Renal pelvis (tissue), 3 donors: ENCODE results near the gene RCCD1. TPM values are rescaled to one million over a fixed set of nuclear protein-coding genes. Genes with fewer than 3 reads are reported as not detected.

Experiments
- polyA plus RNA-seq, 3 donors: library from polyadenylated mRNA; unstranded; fragments of 120-200 nt; gene quantifications; one replicate each; pipeline ENCODE4 v1.2.1, GENCODE V29; 2013; ENCODE audit not compliant: insufficient read length in 3 of 3

Gene RCCD1
- polyA plus RNA-seq, 3 donors = 16.6 to 19.7 (median 19.4) TPM

Other genes starting within 250 kb of the RCCD1 start
- gene BLM, start 237.5 kb upstream of the RCCD1 start, polyA plus RNA-seq = 10 to 100 TPM; 11.2 to 13.6 (median 13.5) TPM
- gene FURIN, start 86.3 kb upstream of the RCCD1 start, polyA plus RNA-seq = 10 to 100 TPM; 43.6 to 54.6 (median 50.6) TPM
- gene FES, start 70.4 kb upstream of the RCCD1 start, polyA plus RNA-seq = 10 to 100 TPM; 17.2 to 18.6 (median 17.3) TPM
- gene MAN2A2, start 51.6 kb upstream of the RCCD1 start, polyA plus RNA-seq = 10 to 100 TPM; 46.5 to 66.1 (median 60.6) TPM
- gene HDDC3, start 22.3 kb upstream of the RCCD1 start, polyA plus RNA-seq = 10 to 100 TPM; 19.2 to 20.1 (median 19.9) TPM
- gene UNC45A, start 19.6 kb upstream of the RCCD1 start, polyA plus RNA-seq = 10 to 100 TPM; 71.9 to 76.7 (median 73.3) TPM
- gene PRC1, start 39.7 kb downstream of the RCCD1 start, polyA plus RNA-seq = 10 to 100 TPM; 66.9 to 84.0 (median 77.9) TPM
- gene VPS33B, start 67.7 kb downstream of the RCCD1 start, polyA plus RNA-seq = 10 to 100 TPM; 17.1 to 22.9 (median 19.3) TPM
- under 1 TPM; 0.12 to 0.97 (median 0.97) TPM for gene SV2B, start 145.4 kb downstream of the RCCD1 start, polyA plus RNA-seq